GM12878 (cell line): ENCODE data around the gene FMNL3. TPM values are rescaled to one million over a fixed set of nuclear protein-coding genes. Genes with fewer than 3 reads are reported as not detected.

Experiments used
- ATAC-seq: fragments of 200-7000 bp; cut with Tn5 transposase; 3 replicates; pipeline ENCODE4 v1.9.1; 2020; ENCODE audit warnings: mild to moderate bottlenecking, moderate library complexity
- BruUV-seq: library from RNA; stranded (reverse); fragments of 400-500 nt; replicated peaks from 2 replicates; lab custom pipeline; 2021; lab: Mats Ljungman, UMichigan
- CTCF ChIA-PET: fragments of 300-600 bp; sonication (Branson Sonifier 250); formaldehyde crosslinking; extraction: SDS; loops from one replicate; lab custom pipeline; 2021; ENCODE audit warnings: inconsistent platforms; lab: Yijun Ruan, JAX
- POLR2A ChIA-PET: fragments of 350-600 bp; formaldehyde crosslinking; extraction: SDS; loops from one replicate; lab custom pipeline; 2021; ENCODE audit warnings: inconsistent platforms; lab: Charles Lee
- RAD21 ChIA-PET: fragments of 300-600 bp; sonication (Branson Sonifier 250); formaldehyde crosslinking; loops from one replicate; lab custom pipeline; 2023; ENCODE audit warnings: antibody characterized with exemption; ENCODE audit not compliant: unreplicated experiment; lab: Charles Lee
- SMC1A ChIA-PET: fragments of 300-600 bp; sonication (Branson Sonifier 250); formaldehyde crosslinking; loops from one replicate; lab custom pipeline; 2023; ENCODE audit not compliant: unreplicated experiment, uncharacterized antibody; lab: Charles Lee
- DNase-seq: peaks from one replicate; pipeline ENCODE4 v3.0.0-alpha.2; 2011; ENCODE audit warnings: low read depth, low spot score
- FAIRE-seq: peaks from 3 replicates; lab custom pipeline; 2011; peaks lifted over from hg19 to GRCh38; lab: Jason Lieb, UNC
- H2AFZ ChIP-seq: 2 replicates; pipeline ENCODE4 v1.6.0; 2011; ENCODE audit warnings: low read depth, low read length, control low read depth; ENCODE audit not compliant: control insufficient read depth
- H3K27ac ChIP-seq: 2 replicates; pipeline ENCODE4 v1.5.1; 2011; ENCODE audit warnings: control low read depth; ENCODE audit not compliant: control insufficient read depth, insufficient read depth
- H3K27me3 ChIP-seq, 2 experiments: replicated peaks in 1 of 2; 2 replicates each; pipeline versions ENCODE4 v1.6.0 to v1.6.1; 2011; ENCODE audit warnings: low read length in 1 of 2; ENCODE audit not compliant: control insufficient read depth in 2 of 2, insufficient read depth in 2 of 2
- H3K36me3 ChIP-seq, 2 experiments: 2 replicates each; pipeline ENCODE4 v1.5.1; 2011; ENCODE audit warnings: low read length in 1 of 2; ENCODE audit not compliant: control insufficient read depth in 2 of 2, insufficient read depth in 2 of 2
- H3K4me1 ChIP-seq: 2 replicates; pipeline ENCODE4 v1.6.1; 2011; ENCODE audit warnings: mild to moderate bottlenecking, low read length, moderate library complexity, mixed read lengths; ENCODE audit not compliant: control insufficient read depth, insufficient read depth
- H3K4me2 ChIP-seq: 2 replicates; pipeline ENCODE4 v1.6.0; 2011; ENCODE audit warnings: control low read depth; ENCODE audit not compliant: control insufficient read depth, insufficient read depth
- H3K4me3 ChIP-seq: fragments of 200-600 bp; sonication (generic); 2 replicates; pipeline ENCODE4 v1.5.1; 2016
- H3K79me2 ChIP-seq: 2 replicates; pipeline ENCODE4 v1.6.0; 2011; ENCODE audit warnings: low read length; ENCODE audit not compliant: control insufficient read depth, insufficient read depth
- H3K9ac ChIP-seq: 2 replicates; pipeline ENCODE4 v1.8.0; 2011; ENCODE audit warnings: low read length, control low read depth, mixed read lengths; ENCODE audit not compliant: control insufficient read depth, insufficient read depth
- H3K9me3 ChIP-seq: replicated peaks from 3 replicates; pipeline ENCODE4 v1.5.1; 2011; ENCODE audit warnings: mild to moderate bottlenecking, low read length; ENCODE audit not compliant: control insufficient read depth, insufficient read depth
- H4K20me1 ChIP-seq: 2 replicates; pipeline ENCODE4 v1.6.0; 2011; ENCODE audit not compliant: control insufficient read depth, insufficient read depth
- CBX3 ChIP-seq: fragments of 200-600 bp; sonication (generic); IDR thresholded peaks from 2 replicates; pipeline ENCODE4 v1.6.1; 2016; ENCODE audit warnings: low read depth, borderline replicate concordance
- CHD1 ChIP-seq: IDR thresholded peaks from 2 replicates; pipeline ENCODE4 v1.6.1; 2012; ENCODE audit warnings: low read depth, low read length, improper control_type of control experiment
- ESRRA ChIP-seq: IDR thresholded peaks from 2 replicates; pipeline ENCODE4 v1.6.1; 2012; ENCODE audit warnings: mild to moderate bottlenecking, low read length, improper control_type of control experiment
- IRF3 ChIP-seq: fragments of 450-650 bp; IDR thresholded peaks from 2 replicates; pipeline ENCODE4 v1.6.1; 2014; ENCODE audit warnings: mild to moderate bottlenecking
- NFIC ChIP-seq: IDR thresholded peaks from 2 replicates; pipeline ENCODE4 v1.6.1; 2012; ENCODE audit warnings: low read depth, mild to moderate bottlenecking, inconsistent platforms, low read length, moderate library complexity
- RAD21 ChIP-seq: IDR thresholded peaks from 2 replicates; pipeline ENCODE4 v1.6.1; 2011; ENCODE audit warnings: mild to moderate bottlenecking, low read depth, low read length, moderate library complexity; ENCODE audit not compliant: insufficient read depth
- SMAD5 ChIP-seq: IDR thresholded peaks from 2 replicates; pipeline ENCODE4 v1.6.1; 2016; ENCODE audit warnings: antibody characterized with exemption, low read depth
- YBX1 ChIP-seq: fragments of 450-650 bp; IDR thresholded peaks from 2 replicates; pipeline ENCODE4 v1.6.1; 2016; ENCODE audit warnings: antibody characterized with exemption
- ZNF217 ChIP-seq: fragments of 450-650 bp; IDR thresholded peaks from 2 replicates; pipeline ENCODE4 v1.6.1; 2017; ENCODE audit warnings: antibody characterized with exemption, mild to moderate bottlenecking
- WGBS: methylation state at CpG from one replicate; pipeline ENCODE4 v1.1.6; 2016; ENCODE audit warnings: low lambda C conversion rate; ENCODE audit not compliant: insufficient replicate concordance, insufficient coverage; ENCODE audit errors: missing lambda C conversion rate; 5-methylcytosine and 5-hydroxymethylcytosine counted together
- in situ Hi-C: fragments of 300-500 bp; cut with MboI; formaldehyde crosslinking; loops from 9 replicates; pipeline ENCODE4 v1.14.3; 2018; ENCODE audit warnings: mixed read lengths
- intact Hi-C: fragments of 100-400 bp; cut with micrococcal nuclease; formaldehyde crosslinking; loops from one replicate; pipeline ENCODE4 v1.14.2; 2022; ENCODE audit not compliant: unreplicated experiment
- polyA plus RNA-seq, 11 experiments: library from polyadenylated mRNA; depleted of rRNA in 4 of 11; unstranded in 6 of 11; stranded (reverse) in 5 of 11; fragments of >200 nt; fragmentation: Nextera tagmentation in 4 of 11; fragmentation: Illumina TruSeq in 1 of 11; extraction: Ambion mirVana in 4 of 11; extraction: Trizol in 1 of 11; gene quantifications; 1 replicate in 1 of 11; 2 replicates in 10 of 11; pipeline versions ENCODE4 v1.2.1 to v1.2.3, GENCODE V29; 2011 to 2016; ENCODE audit warnings: inconsistent platforms in 2 of 11, missing spikeins in 2 of 11, low read depth in 1 of 11
- total RNA-seq, 4 experiments: library from RNA; depleted of rRNA in 3 of 4; stranded (reverse); fragments of >200 nt in 3 of 4; fragmentation: Illumina TruSeq in 1 of 4; extraction: Trizol in 1 of 4; gene quantifications; 2 replicates each; pipeline versions ENCODE4 v1.2.1 to v1.2.3, GENCODE V29; 2013 to 2021

FMNL3 gene
- total and polyA plus RNA-seq, 10 of the 15 experiments (the other 5 are each of a cell fraction or from before 2014, with no cell fraction given) = 3.0 to 64.9 (median 30.9) TPM

GRCh38 chr12:49648712-49649003 is 58.5 kb downstream of the FMNL3 start:
- no peak overlapping the region for H3K4me3 ChIP-seq
- RAD21 ChIA-PET = interaction anchor here (0.8 to 2.6 kb wide), 5 partner anchors 11 to 59 kb away, joined by 3 to 10 read pairs (median 5); partner anchors contain the start of gene FMNL3
- no peak overlapping the region for H3K9ac ChIP-seq
- SMC1A ChIA-PET = interaction anchor here (0.6 to 10.9 kb wide), 9 partner anchors 10 to 94 kb away, joined by 3 to 191 read pairs (median 5); partner anchors contain the start of genes FMNL3, PRPF40B and TMBIM6
- DNase-seq (no peak), ATAC-seq (no peak), FAIRE-seq (no peak)
- no peak overlapping the region for H2AFZ ChIP-seq
- CTCF ChIA-PET = interaction anchor here (0.8 to 20.4 kb wide), 6 partner anchors 11 to 130 kb away, joined by 3 to 486 read pairs (median 4); partner anchors contain the start of gene FMNL3
- no peaks in the 10 kb centered on the region for H3K9me3 ChIP-seq
- TF ChIP-seq IRF3 (no peak), RAD21 (no peak), ESRRA (no peak), NFIC (no peak), CHD1 (no peak), SMAD5 (no peak), YBX1 (no peak), CBX3 (no peak), ZNF217 (no peak)
- H3K4me1 ChIP-seq = no peaks in the 10 kb centered on the region
- H3K27me3 ChIP-seq = no peaks in the 10 kb centered on the region
- H3K36me3 ChIP-seq = peaks cover 41 to 53% of the 10 kb centered on the region in 2 experiments
- H3K4me2 ChIP-seq = no peak overlapping the region
- POLR2A ChIA-PET = interaction anchor here (1.2 to 3.9 kb wide), 3 partner anchors 11 to 56 kb away, joined by 3 to 28 read pairs (median 6); no protein-coding TSS in a partner anchor
- BruUV-seq = no TSS peak
- in situ Hi-C loops = loop anchor here (10.0 kb wide), 1 partner anchor 186 kb away; no protein-coding TSS in a partner anchor
- no peaks in the 10 kb centered on the region; the same call in 1 of the 2 replicates for H4K20me1 ChIP-seq
- no peak overlapping the region for H3K27ac ChIP-seq
- intact Hi-C loops = no loop called here
- WGBS = 97% methylated on average over 3 of the region's 3 CpGs
- no peaks in the 10 kb centered on the region for H3K79me2 ChIP-seq
